GM19351 (cell line): ENCODE results near the gene CD84.
"Not testable (repeated sequence)": the region's sequence is repeated elsewhere in the genome, so short reads cannot be mapped to it uniquely, and the experiment has no call there.

Experiments used
- ATAC-seq: cut with Tn5 transposase; IDR thresholded peaks from one replicate; pipeline ENCODE4 v1.9.1; 2021; ENCODE audit warnings: mild to moderate bottlenecking, moderate library complexity; ENCODE audit not compliant: unreplicated experiment

The CD84 gene

GRCh38 chr1:160519642-160520435, 59.5 kb downstream of the CD84 start:
- ATAC-seq, result no peak

- ATAC-seq, result not testable (repeated sequence)
Observed at GRCh38 chr1:160517519-160517918, 61.8 kb downstream of the CD84 start.

GRCh38 chr1:160515908-160516307, 63.4 kb downstream of the CD84 start:
- ATAC-seq, result not testable (repeated sequence)

- ATAC-seq, result no peak
Observed at GRCh38 chr1:160504651-160505050, 74.6 kb downstream of the CD84 start.

- no peak for ATAC-seq
Observed at GRCh38 chr1:160503087-160503486, 76.2 kb downstream of the CD84 start.

- no peak for ATAC-seq
Observed at GRCh38 chr1:160500321-160500990, 78.8 kb downstream of the CD84 start.

- no peak for ATAC-seq
Observed at GRCh38 chr1:160499631-160500030, 79.7 kb downstream of the CD84 start.

- not testable (repeated sequence) for ATAC-seq
Observed at GRCh38 chr1:160498301-160499065, 80.8 kb downstream of the CD84 start.

- no peak for ATAC-seq
Observed at GRCh38 chr1:160496334-160496733, 83.0 kb downstream of the CD84 start.

- no peak for ATAC-seq
Observed at GRCh38 chr1:160494620-160495019, 84.7 kb downstream of the CD84 start.

GRCh38 chr1:160492617-160493016, 86.7 kb downstream of the CD84 start:
- no peak for ATAC-seq

GRCh38 chr1:160491981-160492380, 87.3 kb downstream of the CD84 start:
- ATAC-seq, result no peak
